GM18519 (cell line): Measurements from ENCODE around the gene EHD1.

Source experiments
- ATAC-seq: cut with Tn5 transposase; IDR thresholded peaks from one replicate; pipeline ENCODE4 v1.9.1; 2021; ENCODE audit warnings: mild to moderate bottlenecking, moderate library complexity; ENCODE audit not compliant: unreplicated experiment, low FRiP score

The EHD1 gene

GRCh38 chr11:64875369-64876228 is 2.8 kb downstream of the EHD1 start:
- ATAC-seq = no peak

GRCh38 chr11:64874308-64875240 is 3.8 kb downstream of the EHD1 start:
- ATAC-seq = no peak

GRCh38 chr11:64872790-64873488 is 5.5 kb downstream of the EHD1 start:
- ATAC-seq = no peak

DNA sequence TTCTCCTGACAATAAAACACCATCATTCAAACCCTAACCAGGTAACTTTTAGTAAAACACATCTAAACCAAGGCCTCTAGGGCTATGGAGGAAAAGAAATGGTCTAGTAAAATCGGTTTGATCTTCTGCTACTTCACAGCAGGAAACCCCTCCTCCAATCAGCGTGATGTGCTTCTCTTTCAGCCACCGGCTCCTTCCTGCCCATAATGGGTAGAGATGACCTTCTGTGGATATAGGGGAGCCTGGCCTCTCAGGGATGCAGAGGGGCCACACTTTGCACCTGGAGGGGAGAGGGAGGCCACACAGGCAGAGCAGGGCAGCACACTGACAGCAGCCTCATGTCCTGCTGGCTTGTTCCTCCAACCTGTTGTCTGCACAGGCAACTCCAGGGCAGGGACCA is 6.9 kb downstream of the EHD1 start:
- no peak for ATAC-seq

- ATAC-seq = no peak
Observed at GRCh38 chr11:64870893-64871466, 7.4 kb downstream of the EHD1 start.

DNA sequence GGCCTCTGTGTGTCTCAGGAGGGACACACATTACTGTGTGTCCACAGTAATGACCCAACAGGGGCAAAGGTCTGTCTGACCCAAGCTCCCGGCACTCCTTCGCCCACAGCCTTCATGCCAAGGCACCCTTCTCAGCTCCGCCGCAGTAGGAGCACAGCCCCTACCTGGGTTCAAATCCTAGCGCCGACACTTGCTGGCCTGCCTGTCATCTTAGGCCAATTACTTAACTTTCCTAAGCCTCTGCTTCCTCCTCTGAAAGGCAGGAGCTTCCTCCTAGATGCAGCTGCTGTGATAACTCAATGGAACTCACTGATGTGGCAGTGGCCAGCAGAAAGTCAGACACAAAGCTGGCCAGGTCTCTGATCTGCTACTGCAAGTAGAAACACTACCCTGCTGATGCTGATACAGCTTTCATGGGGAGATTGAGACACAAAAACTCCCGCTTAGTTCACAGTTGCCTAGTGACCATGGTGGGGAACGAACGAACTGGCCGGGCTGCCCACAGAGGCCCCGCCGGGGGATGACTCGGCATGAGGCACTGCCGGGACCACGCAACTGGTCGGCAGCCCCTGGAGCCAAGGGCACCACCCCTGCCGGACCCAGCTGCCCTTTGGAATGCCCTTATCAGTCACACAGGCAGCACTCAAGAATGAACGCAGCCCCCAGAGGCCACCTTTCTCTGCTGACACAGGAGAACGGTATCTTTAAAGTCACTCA is 8.1 kb downstream of the EHD1 start:
- ATAC-seq = no peak

GRCh38 chr11:64869571-64870175 is 8.7 kb downstream of the EHD1 start:
- no peak for ATAC-seq

- no peak for ATAC-seq
Observed at GRCh38 chr11:64868904-64869570, 9.4 kb downstream of the EHD1 start.

DNA sequence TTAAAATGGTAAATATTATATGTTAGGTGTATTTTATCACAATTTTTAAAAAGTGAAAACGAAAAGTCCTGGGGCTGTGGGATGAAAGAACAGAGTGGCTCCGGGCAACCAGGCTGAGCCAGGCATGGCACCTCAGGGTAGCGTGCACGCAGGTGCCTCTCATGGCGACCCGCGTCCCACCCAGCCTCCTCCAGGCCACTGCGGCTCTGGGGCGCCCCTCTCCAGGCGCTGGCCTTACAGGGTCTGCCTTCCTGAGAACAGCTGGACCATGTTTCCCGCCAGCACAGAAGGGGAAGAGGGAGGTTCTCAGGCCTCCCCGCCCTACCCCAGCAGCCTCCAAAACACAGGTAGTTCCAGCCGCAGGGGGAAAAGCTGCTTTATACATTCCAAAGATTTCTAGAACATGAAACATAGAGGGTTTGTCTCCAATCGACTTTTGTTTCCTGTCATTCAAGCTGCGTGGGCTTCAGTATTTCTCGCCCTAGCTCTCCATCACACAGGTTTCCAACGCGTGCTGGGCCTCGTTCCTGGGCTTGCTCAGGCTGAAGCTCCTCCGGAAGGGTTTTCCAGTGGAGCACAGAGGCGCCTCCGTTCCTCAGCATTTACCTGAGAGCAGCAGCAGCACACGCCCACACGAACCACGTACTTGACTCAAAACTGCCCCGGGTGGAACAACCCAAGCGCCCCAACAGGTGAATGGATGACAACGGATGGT is 10.5 kb downstream of the EHD1 start:
- ATAC-seq = no peak

DNA sequence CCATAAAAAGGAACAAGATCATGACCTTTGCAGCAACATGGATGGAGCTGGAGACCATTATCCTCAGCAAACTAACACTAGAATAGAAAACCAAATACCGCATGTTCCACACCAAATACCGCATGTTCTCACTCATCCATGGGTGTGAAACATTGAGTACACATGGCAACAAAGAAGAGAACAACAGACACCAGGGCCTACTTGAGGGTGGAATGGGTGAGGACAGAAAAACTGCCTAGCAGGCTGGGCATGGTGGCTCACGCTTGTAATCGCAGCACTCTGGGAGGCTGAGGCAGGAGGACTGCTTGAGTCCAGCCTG is 12.3 kb downstream of the EHD1 start:
- no peak for ATAC-seq

- no peak for ATAC-seq
Observed at GRCh38 chr11:64865286-64866172, 12.9 kb downstream of the EHD1 start.

- no peak for ATAC-seq
Observed at GRCh38 chr11:64864473-64865285, 13.7 kb downstream of the EHD1 start.

DNA sequence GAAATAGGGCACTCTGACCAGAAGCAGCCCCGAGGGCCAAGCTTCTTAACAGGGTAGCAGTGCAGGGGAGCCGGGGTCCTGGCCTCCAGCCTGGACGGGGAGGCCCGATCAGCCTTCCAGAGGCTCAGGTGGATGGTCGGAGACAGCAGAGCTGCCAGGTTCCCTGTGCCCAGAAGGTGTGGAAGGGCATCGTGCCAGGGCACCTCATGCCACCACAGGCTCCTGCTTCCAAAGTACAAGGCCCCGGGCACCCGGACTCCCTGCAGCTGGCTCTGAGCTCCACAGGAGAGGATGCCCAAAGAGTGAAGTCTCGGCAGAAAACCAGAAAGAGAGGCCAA is 14.3 kb downstream of the EHD1 start:
- no peak for ATAC-seq

GRCh38 chr11:64863391-64864060 is 14.9 kb downstream of the EHD1 start:
- no peak for ATAC-seq

- no peak for ATAC-seq
Observed at GRCh38 chr11:64862987-64863390, 15.4 kb downstream of the EHD1 start.

DNA sequence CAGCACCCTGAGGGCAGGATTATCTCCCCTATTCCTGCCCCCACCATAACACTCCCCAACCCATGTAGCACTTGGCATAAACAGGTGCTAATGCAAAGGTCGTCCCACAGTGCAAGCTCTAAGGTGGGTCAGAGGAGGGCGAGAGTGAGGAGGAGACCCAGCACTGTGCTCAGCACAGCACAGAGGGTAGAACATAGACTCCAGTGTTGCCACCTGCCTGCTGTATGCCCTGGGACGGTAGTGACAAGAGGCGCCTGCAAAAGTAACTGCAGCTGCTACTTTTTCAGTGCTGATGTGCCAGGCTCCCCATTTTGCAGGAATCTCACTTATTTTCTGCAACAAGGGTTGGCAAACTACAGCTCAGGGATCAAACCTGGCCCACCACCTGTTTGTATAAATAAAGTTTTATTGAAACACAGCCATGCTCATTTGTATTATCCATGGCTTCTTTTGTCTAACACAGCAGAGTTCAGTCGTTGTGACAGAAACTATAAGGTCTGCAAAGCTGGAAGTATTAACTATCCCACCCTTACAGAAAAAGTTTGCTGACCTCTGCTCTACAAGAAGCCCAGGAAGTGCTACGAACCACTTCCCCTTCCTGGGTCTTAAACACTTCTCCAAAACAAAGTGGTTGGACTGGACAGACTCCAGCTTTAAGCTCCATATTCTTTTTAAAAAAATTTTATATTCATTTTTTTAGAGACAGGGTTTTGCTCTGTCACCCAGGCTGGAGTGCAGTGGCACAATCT is 17.0 kb downstream of the EHD1 start:
- ATAC-seq = no peak
